ENCODE data around the gene FOXL2. TPM values are rescaled to one million over a fixed set of nuclear protein-coding genes. Genes with fewer than 3 reads are reported as not detected.

FOXL2 gene
- polyA plus RNA-seq (2013, experiment 1 of 2; ENCODE audit: insufficient read length), result 1.9 TPM
- 2.1 TPM for polyA plus RNA-seq (2013, experiment 2 of 2; ENCODE audit: insufficient read length)

DNA sequence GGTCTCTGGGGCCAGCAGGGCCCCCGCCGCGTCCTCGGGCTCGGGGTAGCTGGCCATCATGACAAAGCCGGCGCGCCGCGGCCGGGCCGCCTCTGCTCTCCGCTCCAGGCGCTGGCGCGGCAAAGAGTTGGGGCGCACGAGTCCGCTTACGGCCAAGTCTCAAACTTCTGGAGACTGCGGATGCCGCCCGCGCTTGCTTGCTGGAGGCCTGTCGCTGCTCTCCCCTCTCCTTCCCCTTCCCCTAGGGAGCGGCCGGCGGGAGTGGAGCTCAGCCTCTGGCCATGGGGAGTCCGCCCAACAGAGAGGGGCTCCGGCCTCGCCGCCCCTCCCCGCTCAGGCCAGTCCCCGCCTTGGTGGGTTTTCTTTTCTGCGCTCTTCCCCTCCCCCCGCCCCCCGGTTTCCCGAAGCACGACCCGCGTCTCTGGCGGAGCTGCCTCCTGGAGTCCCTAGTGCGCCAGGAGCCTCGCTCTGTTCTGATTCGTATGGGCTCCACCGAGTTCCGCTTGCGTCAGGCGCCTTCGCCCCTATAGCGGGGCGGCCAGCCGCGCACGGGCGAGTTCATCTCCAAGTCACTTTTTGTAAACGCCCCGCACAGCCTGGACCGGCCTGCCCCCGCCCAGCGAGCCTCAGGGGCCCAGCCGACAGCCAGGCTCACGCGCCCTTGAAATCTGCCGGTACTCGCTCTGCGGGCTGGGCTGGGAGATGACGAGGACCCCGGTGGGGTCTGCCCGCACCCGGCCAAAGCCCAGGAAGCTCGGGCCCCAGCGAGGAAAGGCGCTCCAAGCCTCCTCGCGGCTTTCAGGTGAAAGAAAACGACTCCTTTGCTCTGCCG is at the start of gene FOXL2, which contains the start of gene FOXL2NB:
Gene FOXL2, minus strand, starts transcription at position 475 of the 832 bp plus-strand sequence. Its CDS starts 415 bp downstream, at position 60.
Gene FOXL2NB, plus strand, starts transcription at position 555 of the 832 bp plus-strand sequence. Its CDS starts 148 bp downstream, at position 703.
- DNase-seq, result peak; percentile 75

- no peak for DNase-seq
These were observed 48.8 kb upstream of the FOXL2 start for GRCh38 chr3:138995706-138996105.

GRCh38 chr3:138987181-138987580 is 40.2 kb upstream of the FOXL2 start:
- no peak for DNase-seq

GRCh38 chr3:138985932-138986331 is 39.0 kb upstream of the FOXL2 start:
- no peak for DNase-seq

DNA sequence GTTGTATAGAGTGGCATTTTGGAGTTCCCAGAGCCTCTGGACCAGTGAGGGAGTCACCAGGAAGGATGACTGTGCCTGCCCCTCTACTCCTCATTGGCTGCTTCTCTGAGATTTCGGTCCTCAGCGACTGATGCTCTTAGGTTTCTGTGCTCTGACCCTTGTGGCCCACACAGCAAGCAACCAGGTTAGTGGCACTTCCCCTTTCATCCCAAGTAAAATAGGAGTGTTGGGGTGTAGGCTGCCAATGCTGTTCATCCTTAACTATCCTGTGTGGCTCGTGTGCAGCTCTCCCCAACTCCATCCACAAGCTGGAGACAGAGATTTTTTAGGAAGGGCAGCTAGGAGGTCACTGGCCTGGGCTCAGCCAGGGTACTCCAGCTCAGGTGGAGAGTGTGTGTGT is 37.9 kb upstream of the FOXL2 start:
- DNase-seq, result no peak

DNA sequence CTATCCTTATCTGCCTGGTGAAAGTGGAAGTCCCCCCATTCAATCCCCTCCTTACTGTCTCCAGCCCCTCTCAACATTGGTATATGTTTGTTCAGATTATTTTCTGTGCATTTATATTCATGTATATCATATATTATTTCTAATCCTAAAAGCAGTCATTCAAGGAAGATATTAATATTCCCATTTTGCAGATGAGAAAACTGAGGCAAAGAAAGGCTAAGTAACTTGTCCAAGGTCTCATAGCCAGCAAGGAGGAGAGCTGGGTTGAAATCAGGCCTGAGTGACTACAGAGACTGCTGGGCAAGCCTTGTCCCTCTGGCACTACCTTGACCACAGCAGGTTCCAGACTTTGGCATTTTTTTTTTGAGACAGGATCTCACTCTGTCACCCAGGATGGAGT is 29.1 kb upstream of the FOXL2 start:
- DNase-seq, result no peak

GRCh38 chr3:138975351-138975750 is 28.4 kb upstream of the FOXL2 start:
- DNase-seq, result no peak

DNA sequence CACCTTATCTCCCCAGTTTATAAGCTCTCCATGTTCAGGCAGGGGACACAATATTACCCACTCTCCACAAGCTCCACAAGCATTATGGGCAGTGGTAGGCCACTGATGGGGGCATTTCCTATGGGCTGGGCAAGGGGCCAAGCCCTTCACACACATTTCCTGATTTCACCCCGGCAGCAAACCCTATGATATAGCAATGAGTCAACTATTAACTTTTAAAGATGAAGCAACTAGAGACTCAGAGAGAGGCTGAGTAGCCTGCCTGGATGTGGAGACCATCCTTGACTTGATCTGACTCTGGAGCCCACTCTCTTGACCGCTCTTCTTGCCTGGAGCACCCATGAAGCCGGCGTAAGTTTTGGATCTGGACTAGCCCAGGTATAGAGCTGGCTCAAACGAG is 27.5 kb upstream of the FOXL2 start:
- DNase-seq, result peak; percentile 31

DNA sequence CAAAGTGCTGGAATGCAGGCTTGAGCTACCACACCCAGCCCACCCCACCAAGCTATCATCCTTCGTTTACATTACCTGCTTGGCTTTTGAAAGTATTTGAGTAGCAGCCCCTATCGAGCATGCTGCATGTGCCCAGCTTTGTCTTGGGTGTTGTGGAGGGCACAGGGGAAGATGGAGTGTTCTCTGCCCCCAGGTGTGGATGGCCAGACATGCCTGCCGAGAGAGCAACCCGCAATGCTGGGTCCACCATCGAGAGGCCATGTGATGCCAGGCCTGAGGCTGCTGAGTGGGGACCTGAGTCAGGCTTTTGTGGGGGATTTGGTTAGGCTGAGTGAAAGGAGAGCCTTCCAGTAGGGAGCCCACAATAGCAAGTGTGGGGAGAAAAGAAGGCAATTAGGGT is 26.0 kb upstream of the FOXL2 start:
- DNase-seq, result no peak

DNA sequence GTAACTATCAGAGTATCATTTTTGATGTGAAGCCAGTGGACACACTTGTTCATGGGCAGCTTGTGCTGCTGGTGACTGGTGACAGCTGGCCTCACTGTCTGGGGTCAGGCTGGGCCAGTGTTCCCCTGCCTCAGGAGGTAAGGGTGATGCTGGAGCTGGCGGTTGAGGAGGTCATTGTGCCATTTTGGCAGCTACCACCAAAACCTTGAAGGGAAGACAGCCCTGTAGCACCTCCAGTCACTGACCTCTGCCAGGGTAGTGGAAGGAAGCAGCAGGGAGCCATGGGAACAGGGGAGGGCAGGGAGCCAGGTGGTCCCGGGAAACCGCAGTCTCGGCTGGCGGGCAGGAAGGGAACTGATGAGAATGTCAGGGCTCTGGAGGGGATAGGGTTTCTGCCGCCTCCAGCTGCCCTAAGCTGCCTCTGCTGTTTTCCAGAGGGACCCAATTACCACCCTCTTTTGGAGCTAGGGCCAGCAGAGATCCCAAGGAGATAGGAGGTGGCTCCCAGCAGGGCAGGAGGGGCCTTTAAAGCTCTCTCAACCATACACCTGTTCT is 24.9 kb upstream of the FOXL2 start:
- DNase-seq, result no peak

DNA sequence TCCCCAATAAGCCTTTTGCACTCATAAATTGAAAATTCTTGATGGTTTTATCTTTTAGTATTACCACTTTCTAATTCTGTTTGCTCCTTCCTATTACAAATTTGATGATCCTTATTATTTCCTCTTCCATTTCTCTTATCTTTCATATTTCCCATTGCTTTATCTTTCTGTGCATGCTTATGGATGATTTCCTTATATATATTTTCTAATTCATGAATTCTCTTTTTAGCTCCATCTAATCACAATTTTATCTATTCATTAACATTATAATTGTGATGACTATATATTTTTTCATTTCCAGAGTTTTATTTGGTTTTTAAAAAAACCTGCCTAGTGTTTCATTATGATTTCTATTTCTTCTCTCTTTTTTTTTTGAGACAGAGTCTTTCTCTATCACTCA is 18.0 kb upstream of the FOXL2 start:
- no peak for DNase-seq

DNA sequence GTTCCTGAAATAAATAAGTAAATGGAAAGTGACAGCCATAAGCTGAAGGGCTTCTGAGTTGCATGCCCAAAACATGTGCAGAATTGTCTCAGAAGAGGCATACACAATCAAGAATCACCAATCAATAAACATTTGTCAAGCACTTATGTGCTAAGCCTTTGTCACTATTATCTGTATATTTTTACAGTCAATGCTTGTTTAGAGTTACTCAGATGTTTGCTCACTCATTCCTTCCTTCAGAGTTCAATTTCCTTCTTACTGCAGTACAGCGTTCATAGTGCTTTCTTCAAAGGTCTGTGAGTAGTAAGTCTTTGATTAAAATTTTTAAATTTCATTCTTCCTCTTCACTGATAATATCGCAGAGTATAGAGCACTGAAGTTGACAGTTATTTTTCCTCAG is 17.3 kb upstream of the FOXL2 start:
- no peak for DNase-seq

DNA sequence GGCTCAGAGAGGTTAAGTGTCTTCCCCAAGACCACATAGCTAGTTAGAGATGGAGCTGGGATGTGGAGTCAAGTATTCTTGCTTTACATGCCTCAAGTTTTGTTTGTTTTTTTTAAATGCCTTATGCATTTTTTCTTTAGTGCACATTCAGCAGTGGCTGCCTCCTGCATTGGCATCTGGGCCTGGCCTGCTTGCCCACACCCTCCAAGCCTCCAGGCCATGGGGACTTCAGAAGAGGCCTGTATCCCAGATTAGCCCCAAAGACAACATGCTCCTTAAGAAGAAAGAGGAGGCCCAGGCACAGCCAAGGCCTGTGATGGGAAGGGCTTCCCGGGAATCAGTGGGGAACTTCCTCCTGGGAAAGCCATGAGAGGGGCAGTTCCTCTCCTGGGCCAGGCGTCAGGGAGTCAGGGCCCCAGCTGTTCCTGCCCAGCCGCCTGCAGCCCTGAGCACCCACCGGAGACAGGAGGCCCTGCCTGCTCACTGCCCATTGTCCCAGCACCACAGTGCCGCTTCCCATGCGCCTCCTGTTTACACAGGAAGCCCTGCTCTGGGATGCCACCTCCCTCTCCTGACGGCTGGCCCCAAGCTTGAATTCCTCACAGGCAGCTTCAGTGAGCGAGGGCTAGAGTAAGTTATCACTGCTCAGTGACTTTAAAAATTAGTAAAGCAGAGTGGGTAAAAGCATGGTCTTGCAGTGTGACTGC is 16.1 kb upstream of the FOXL2 start:
- no peak for DNase-seq

DNA sequence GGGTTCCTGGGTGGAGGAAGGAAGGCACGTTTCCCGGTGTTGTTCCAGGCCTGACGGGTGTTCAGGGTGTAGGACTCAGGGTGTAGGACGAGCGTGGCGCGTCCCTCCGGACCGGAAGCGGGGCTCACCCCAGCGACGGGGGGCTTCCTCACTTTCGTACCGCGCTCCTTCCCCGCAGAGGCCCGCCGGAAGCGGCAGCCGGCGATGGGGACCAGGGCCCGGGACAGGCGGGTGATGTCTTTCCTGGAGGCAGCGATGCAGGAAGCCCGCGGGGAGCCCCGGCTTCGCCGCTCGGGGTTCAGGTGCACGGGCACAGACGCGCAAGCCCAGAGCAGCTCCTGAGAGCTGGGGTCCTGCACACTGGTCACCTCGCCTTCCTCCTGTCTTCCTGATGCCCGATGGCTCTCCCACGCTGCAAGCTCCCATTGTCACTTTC is 13.5 kb upstream of the FOXL2 start:
- no peak for DNase-seq

- no peak for DNase-seq
These were observed 3.8 kb upstream of the FOXL2 start for GRCh38 chr3:138950701-138951100.

GRCh38 chr3:138950006-138950644 is 3.2 kb upstream of the FOXL2 start:
- DNase-seq, result peak; percentile 47

DNA sequence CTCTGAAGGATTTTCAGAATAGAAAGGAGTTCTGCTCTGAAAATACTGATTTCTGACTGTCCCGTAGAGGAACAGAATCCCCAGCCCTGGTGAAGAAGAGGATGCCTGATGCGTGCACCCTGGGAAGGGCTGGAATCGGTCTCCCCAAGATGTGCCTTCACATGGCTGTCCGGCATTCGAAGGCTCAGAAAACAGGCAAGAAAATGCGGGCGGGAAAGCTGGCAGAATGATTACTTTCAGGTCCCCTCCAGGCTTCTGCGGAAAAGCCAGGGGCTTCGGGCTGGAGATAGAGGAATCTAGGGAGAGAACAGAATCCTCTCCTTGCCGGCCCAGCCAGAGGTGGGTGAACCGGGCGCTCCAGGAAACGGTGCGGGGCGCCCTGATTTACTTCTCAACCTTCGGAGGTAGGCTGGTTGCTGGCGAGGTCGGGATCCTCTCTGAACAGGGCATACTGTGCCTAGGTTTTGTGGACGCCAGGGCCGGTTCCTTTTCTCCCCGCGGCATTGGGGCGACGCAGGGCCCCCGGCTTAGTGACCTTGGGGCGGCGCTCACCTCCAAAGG is 2.6 kb upstream of the FOXL2 start:
- no peak for DNase-seq

- no peak for DNase-seq
These were observed 2.1 kb upstream of the FOXL2 start for GRCh38 chr3:138949002-138949418.

DNA sequence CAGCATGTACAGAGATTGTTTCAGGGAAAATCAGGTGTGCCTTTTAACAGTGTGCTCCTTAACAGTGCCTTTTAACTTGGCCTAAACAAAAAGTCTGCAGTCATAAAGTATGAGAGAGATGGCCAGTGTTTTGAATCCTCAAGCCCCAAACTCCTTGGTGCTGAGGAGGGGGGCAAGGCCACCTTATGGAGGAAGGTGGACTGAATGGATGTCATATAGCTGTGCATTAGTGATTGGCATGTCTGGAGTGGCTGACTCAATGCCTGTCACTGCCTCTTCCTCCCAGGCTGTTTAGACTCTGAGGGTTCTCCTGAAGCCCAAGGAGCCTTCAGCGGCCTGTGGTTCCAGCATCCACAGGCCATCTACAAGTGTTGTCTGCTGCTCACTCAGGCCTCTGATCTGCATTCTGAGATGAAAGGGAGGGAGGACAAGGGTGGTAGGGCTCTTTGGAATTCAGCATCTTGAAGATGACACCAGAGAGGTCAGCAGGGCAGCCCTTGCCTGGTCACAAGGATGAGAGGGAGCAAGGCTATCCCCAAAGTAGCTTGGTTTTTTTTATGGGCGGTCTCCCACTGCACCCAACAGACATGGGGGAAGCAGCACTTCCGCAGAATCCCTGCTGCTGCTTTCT is 1.5 kb upstream of the FOXL2 start:
- DNase-seq, result no peak

- no peak for DNase-seq
These were observed 671 bp upstream of the FOXL2 start for GRCh38 chr3:138947495-138948121.
